Activated T-cell treated with anti-CD3 and anti-CD28 coated beads for 48 hours (primary cell): Measurements from ENCODE around the gene GUK1.

ENCODE experiments used
- DNase-seq: peaks from one replicate; pipeline ENCODE4 v3.0.0-alpha.2; 2020; ENCODE audit warnings: low read depth

GUK1 gene

GRCh38 chr1:228139931-228140723, at the start of gene GUK1:
GUK1 (plus strand) TSS chr1:228140279; CDS start chr1:228140303, 24 bp downstream.
- peak; percentile 100 for DNase-seq

- DNase-seq, result no peak
Measured at GRCh38 chr1:228090613-228091081, 49.4 kb upstream of the GUK1 start.

GRCh38 chr1:228091084-228091483, 49.0 kb upstream of the GUK1 start:
- DNase-seq, result no peak

GRCh38 chr1:228092342-228093049, 47.6 kb upstream of the GUK1 start:
- DNase-seq, result no peak

- DNase-seq, result no peak
Measured at GRCh38 chr1:228093050-228093906, 46.8 kb upstream of the GUK1 start.

GRCh38 chr1:228094432-228095016, 45.6 kb upstream of the GUK1 start:
- no peak for DNase-seq

- no peak for DNase-seq
Measured at GRCh38 chr1:228095161-228095560, 44.9 kb upstream of the GUK1 start.

GRCh38 chr1:228095938-228096337, 44.1 kb upstream of the GUK1 start:
- no peak for DNase-seq

GRCh38 chr1:228096416-228097332, 43.4 kb upstream of the GUK1 start:
- no peak for DNase-seq

- DNase-seq, result no peak
Measured at GRCh38 chr1:228097333-228098081, 42.6 kb upstream of the GUK1 start.

- DNase-seq, result no peak
Measured at GRCh38 chr1:228098323-228098931, 41.7 kb upstream of the GUK1 start.

- DNase-seq, result no peak
Measured at GRCh38 chr1:228099331-228099732, 40.7 kb upstream of the GUK1 start.

GRCh38 chr1:228100822-228101613, 39.1 kb upstream of the GUK1 start:
- no peak for DNase-seq

GRCh38 chr1:228101614-228101993, 38.5 kb upstream of the GUK1 start:
- no peak for DNase-seq

- peak; percentile 58 for DNase-seq
Measured at GRCh38 chr1:228101994-228102790, 37.9 kb upstream of the GUK1 start.

GRCh38 chr1:228102791-228103620, 37.1 kb upstream of the GUK1 start, which contains the start of gene C1orf35:
C1orf35 (minus strand) TSS chr1:228103325; CDS start chr1:228103227, 98 bp downstream.
- peak; percentile 93 for DNase-seq
